HG02840 (cell line): Measurements from ENCODE around the gene GRIN3A.

Experiments used
- ATAC-seq: cut with Tn5 transposase; IDR thresholded peaks from one replicate; pipeline ENCODE4 v1.9.1; 2021; ENCODE audit warnings: mild to moderate bottlenecking, moderate library complexity, moderate number of reproducible peaks; ENCODE audit not compliant: unreplicated experiment, low FRiP score

The GRIN3A gene

DNA sequence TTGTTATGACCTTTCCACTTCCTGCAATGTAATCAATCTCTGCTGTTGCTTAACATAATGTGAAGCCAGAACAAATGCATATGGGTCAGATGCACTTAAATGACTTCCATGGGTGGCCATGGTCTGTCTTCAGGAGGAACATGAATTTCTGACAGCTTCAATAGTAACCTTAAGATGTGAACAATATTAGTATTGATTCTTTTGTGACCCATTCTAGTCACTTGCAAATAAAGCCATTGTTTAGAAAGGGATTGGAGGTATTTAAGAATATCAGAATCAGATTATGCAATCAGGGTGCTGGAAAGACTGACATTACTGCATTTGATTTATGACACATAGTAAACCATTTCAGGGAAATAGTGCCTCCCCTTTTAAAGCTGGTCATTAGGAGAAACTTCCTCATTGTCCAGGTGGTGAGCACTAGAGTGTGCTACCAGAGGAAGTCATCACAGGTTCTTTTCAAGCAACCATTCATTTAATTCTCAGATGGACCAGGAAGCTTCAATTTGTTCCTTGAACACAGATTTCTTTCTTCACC lies 32.1 kb downstream of the GRIN3A start:
- no peak for ATAC-seq

DNA sequence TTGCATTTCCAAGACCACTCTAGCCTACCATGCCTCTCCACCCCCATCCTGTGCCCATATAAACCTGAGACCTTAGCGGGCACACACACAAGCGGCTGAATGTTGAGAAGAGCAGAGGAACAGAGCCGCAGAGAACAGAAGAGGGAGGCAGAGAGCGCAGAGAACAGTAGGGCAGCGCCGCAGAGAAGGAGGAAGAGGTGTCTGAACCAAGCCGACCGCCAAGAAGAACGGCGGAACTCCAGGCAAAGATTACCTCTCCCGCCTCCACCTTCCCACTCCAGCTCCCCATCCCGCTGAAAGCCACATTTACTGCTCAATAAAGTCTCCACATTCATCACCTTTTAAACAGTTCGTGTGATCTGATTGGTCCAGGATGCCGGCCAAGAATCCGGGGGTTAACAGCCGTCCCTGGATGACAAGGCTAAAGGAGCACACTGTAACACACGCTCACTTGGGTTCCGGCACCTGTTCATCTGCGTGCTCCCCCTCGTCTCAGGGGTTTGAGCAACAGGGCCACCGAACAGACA lies 33.2 kb downstream of the GRIN3A start:
- no peak for ATAC-seq

GRCh38 chr9:101702257-101702656 lies 36.2 kb downstream of the GRIN3A start:
- no peak for ATAC-seq

- no peak for ATAC-seq
Observed at GRCh38 chr9:101693546-101694336, 44.7 kb downstream of the GRIN3A start.

GRCh38 chr9:101691657-101692056 lies 46.8 kb downstream of the GRIN3A start:
- ATAC-seq, result no peak

GRCh38 chr9:101689039-101689438 lies 49.4 kb downstream of the GRIN3A start:
- ATAC-seq, result no peak

GRCh38 chr9:101684665-101685064 lies 53.8 kb downstream of the GRIN3A start:
- no peak for ATAC-seq

DNA sequence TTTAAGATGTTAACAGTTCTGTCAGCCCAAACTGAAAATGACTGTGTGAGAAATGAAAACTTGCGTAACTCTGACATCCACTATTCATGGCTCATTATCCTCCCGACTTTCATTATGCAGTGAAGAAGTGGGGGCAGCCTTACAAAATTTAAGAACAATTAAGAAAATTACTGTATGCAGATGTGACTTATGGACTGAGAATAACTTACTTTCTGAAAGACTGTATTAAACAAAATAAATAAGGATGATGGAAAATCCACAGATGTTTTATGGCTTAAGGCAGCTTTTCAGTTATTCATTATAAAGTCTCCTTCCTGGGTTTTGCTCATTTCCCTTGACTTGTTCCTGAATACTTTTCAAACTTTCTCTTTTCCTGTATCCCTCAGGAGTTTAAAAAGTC lies 55.2 kb downstream of the GRIN3A start:
- no peak for ATAC-seq

- ATAC-seq, result no peak
Observed at GRCh38 chr9:101677861-101678260, 60.6 kb downstream of the GRIN3A start.

DNA sequence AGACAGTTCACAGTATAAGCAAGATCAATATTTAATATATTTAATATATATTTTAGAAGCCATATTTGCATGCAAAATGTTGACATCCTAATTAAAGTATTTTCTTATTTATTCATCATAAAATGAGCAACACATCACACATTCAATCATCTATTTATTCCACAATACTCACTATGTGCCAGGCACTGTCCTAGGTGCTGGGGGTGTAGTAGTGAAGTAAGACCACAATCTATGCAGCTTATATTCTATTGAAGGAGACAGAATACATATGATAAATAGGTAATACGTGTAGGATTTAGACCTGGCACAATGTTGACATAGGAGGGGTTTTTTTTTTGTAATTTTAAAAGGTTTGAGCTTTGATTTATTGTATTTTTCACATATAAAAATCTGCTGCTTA lies 63.1 kb downstream of the GRIN3A start:
- no peak for ATAC-seq

- ATAC-seq, result no peak
Observed at GRCh38 chr9:101674165-101674564, 64.3 kb downstream of the GRIN3A start.

DNA sequence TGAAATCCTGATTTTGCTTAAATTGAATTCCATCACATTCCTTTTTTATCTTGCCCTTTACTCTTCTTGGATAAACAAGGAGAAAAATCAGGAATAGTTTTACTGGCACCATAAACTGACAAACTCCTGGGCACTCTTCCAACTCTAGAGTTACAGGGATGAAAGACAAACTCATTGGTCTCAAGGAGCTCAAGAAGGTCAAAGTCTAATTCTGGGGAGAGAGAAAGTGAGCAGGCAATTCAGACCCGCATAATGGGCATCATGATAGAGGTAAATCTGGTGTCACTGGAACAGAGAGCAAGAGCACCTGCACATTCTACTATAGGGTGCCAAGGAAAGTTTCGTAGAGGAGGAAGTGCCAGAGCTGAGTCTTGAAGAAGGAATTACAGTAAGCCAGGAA lies 64.8 kb downstream of the GRIN3A start:
- no peak for ATAC-seq

DNA sequence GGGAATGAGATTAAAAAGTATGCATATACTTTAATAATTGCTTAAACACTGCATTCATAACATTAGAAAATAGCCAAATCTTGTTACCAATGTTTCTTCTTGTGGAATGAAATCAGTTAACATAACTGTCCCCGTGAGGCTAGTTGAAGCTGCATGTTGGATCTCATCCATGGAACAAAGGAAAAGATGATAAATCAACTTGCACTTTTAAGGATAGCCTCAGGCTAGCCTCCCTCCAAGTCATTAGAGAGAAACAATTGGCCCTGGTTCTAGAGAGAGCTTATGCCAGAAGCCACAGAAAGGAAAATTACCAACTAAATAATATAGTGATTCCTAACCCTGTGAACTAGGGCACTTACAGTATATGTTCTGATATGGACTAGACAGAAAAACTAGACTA lies 66.9 kb downstream of the GRIN3A start:
- ATAC-seq, result no peak

- no peak for ATAC-seq
Observed at GRCh38 chr9:101668421-101668820, 70.0 kb downstream of the GRIN3A start.

DNA sequence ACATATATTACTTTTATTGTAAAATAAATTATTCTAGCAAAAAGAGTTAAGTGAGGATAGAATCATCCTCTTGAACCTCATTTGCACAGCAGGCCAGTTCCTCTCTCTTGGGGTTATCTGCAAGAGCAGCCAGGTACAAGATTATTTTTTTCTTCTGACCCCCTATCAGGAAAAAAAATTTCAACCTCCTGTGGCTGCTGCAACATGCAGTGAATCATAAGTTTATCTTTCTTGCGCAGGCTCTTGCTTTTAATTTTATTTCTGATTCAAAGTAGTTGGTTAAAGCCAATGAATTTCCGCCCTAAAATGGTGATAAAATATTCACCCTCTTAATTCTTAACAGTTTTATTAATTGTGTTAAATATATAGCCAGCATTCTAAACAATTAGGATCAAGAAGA lies 74.0 kb downstream of the GRIN3A start:
- ATAC-seq, result no peak

GRCh38 chr9:101652601-101653175 lies 85.8 kb downstream of the GRIN3A start:
- ATAC-seq, result no peak

DNA sequence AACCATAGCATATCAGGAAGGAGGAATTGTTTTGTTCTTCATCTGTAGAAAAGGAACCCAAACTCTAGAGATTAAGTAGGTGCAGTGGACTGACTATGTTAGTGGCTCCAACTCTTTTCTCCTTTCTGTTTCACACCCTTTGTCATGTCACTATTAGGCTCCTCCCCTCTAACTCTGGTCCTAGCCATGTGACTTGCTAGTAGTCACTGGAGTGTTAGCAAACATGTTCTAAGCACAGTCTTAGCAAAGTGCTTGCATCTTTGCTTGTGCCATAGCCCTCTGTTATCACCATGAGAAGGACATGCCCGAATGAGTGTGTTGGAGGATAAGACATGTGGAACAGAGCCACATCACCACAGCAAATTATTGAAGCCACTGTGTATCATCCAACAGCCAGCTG lies 88.3 kb downstream of the GRIN3A start:
- no peak for ATAC-seq

GRCh38 chr9:101648493-101648892 lies 90.0 kb downstream of the GRIN3A start:
- ATAC-seq, result no peak

DNA sequence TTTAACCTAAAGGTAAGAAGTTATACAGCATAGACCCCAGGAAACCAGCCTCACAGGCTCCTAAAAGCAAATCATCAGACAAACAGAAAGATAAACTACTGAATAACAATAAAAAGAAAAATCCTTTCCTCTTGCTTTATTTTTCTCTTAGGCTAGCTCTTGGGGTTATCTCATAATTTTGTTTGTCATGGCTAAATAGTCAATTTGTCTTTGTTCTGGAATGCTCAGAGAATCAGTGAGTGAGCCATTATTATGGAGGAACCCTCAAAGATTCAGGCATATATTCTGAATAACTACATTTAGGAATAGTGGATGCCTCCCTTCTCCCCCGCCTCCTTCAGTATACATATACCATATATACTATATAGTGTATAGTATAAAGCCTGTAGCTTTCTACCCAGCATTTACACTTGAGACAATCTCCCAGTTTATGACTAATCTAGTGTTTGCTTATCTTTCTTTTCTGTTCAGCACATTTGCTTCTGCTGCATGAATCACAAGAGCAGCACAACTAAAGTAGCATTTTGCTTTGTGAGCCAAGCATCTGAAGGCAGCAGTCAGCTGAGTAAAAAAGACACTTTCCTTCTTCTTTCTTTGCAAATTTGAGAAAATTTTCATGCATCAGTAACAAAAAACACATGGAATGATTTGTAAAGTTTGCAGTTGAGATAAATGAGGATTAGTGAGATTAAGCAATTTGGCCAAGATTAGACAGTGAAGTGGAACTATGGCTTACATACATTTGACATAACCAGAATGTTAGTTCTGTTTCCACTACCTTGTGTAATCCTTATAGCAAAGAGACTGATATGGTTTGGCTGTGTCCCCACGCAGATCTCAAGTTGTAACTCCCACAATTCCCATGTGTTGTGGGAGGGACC lies 98.4 kb downstream of the GRIN3A start:
- ATAC-seq, result no peak

- no peak for ATAC-seq
Observed at GRCh38 chr9:101639311-101639710, 99.1 kb downstream of the GRIN3A start.

GRCh38 chr9:101636247-101636646 lies 102.2 kb downstream of the GRIN3A start:
- ATAC-seq, result no peak
